Effector CD4-positive, alpha-beta T cell (primary cell): Measurements from ENCODE around the gene CTTN.
"Not testable (repeated sequence)": the region's sequence is repeated elsewhere in the genome, so short reads cannot be mapped to it uniquely, and the experiment has no call there.

Source experiments
- DNase-seq: peaks from one replicate; pipeline ENCODE4 v3.0.0-alpha.2; 2020

Gene CTTN

GRCh38 chr11:70429724-70430521 is 31.6 kb downstream of the CTTN start:
- DNase-seq = no peak

DNA sequence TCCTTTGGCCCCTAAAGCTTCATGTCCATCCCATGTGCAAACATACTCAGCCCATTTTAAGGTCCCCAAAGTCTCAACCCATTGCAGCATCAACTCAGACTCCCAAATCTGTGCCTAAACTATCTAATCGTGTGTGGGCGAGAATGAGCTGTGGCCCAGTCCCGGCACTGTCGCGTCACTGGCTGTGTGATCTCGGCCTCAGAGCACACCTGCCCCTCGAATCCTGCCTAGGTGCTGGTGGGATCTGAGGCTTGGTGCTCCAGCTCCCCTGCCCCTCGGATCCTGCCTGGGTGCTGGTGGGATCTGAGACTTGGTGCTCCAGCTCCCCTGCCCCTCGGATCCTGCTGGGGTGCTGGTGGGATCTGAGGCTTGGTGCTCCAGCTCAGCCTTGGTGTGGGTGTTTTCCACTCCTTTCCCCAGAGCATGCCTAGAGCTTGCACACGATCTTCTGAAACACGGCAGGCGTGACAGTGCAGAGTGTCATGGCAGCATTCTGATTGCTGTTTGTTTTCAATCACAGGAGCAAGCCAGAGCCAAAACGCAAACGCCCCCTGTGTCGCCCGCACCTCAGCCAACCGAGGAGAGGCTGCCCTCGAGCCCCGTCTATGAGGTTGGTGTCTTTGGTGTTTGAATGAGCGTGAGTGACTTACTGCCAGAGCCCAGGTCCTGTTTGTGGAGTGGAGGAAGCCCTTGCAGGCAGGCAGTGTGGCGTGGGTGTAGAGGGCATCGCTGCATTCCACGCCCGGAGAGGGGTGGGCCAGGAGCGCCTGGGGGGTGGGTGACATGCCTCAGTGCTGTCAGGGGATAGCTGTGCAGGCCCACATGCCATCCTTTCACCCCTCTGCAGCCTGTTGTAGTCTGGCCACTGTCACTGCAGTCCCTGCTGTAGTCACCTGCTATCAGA is 32.6 kb downstream of the CTTN start:
- no peak for DNase-seq

- DNase-seq = no peak
Observed at GRCh38 chr11:70431611-70432010, 33.3 kb downstream of the CTTN start.

DNA sequence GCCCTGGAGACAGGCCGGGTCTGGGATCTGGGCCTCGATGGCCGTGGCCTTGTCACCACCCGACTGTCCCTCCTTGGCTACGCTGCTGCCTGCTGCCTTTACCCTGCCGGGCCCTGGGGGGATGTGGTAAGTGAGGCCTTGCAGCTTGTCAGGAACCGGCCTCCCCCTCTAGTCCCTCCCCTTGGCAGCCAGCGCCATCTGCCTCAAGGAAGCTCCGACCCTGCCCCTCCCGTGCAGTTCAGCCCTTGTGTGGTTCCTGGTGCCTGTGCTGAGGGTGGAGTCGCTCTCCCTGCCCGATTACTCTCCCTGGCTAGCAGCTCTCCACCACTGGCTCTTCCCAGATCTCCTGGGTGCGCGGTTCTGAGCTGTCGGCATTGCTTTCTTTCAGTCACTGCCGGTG is 33.7 kb downstream of the CTTN start:
- DNase-seq = no peak

GRCh38 chr11:70432580-70432979 is 34.3 kb downstream of the CTTN start:
- DNase-seq = no peak

DNA sequence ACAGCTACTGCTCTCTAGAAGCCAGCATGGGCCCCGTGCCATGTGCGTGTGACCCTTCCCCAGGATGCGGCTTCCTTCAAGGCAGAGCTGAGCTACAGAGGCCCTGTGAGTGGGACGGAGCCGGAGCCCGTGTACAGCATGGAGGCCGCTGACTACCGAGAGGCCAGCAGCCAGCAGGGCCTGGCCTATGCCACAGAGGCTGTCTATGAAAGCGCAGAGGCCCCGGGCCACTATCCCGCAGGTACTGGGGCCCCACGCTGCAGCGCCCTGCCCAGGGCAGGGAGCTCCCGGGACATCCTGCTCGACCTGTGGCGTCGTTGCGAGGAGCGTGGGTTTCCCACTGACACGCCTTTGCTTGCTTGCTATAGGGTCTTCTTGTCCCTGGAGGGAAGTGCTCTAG is 34.7 kb downstream of the CTTN start:
- no peak for DNase-seq

DNA sequence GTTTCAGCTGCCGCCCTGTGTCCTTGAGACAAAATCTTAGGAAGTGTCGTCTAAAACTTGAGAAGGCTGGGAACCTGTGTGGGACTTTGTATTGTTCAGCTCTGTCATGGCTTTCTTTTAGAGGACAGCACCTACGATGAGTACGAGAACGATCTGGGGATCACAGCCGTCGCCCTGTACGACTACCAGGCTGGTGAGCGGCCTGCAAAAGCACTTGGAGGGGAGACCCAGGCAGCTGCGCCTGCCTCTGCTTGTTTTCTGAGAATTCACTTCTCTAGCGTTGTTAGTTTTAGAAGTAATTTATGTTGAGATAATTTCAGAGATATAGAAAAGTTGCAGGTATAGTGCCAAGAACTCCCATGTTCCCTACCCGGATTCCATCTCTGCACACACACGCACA is 35.2 kb downstream of the CTTN start:
- DNase-seq = no peak

DNA sequence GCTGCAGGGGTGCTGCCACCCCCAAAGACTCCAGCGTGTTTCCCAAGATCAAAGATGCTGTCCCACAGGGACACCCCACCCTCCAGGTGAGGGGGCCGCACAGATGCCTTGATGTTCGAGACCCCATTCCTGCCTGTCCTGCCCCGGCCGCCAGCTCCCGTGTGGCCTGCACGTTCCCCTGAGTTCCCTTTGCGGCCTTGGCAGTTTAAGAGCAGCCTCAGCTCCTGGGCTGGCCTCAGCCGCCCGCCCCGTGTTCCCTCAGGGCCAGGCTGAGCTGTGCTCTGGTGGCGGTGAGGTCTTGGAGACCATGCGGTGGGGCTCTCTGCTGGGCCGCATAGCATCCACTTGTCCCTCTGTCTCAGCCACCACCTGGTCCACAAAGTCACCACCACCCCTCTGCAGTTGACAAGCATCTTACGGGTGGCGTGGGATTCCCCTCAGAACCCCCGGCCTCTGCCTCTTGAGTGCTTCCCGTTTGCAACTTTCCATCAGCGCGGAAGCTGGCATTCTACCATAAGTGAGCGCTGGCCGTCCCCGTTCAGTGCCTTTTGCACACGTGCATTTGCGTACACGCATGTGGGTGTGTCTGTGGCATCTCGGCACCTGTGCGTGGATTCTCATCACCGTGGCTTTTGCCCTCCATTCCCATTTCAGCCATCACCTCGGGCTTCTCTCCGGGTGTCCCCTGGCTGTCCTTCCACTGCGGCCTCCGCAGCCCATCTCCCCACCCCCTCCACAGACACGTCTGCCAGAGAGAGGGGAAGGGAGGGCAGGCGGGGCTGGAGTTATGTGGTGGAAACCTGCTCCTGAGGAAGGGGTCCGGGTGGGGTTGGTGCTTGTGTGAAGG is 35.9 kb downstream of the CTTN start:
- no peak for DNase-seq

DNA sequence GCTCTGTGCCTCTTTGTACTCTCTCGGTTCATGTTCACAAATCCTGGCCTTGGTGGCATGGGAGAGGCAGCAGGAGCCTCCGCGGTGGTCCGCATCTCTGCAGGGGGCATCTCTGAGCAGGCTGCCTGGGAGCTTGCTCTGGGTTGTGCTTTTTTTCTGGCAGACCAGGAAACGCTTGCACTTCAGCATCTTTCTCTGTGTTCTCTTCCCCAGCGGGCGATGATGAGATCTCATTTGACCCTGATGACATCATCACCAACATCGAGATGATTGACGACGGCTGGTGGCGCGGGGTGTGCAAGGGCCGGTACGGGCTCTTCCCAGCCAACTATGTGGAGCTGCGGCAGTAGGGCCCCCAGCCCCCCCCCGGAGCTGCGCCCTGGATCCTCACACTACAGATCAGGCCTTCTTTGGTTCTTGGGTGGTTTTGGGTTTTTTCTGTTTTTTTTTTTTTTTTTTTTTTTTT is 36.5 kb downstream of the CTTN start:
- no peak for DNase-seq

DNA sequence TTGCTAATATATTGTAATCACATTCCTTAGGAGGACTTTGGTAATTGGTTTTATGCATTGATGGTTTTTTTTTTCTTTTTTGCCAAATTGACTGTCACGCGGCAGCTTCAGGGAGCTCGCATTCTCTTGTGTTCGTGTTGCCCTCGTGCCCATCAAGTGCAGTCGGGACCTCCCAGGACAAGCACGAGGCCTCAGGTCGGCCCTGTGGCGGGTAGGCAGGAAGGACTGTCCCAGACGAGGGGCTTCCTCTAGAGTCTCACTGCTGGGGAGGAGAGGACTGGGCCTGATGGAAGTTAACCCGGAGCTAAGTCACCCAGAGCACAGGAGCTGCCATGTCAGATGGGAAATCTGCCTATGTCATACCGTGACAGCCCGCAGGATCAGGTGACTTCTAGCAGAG is 37.0 kb downstream of the CTTN start:
- DNase-seq = no peak

GRCh38 chr11:70435765-70436500 is 37.6 kb downstream of the CTTN start:
- DNase-seq = no peak

DNA sequence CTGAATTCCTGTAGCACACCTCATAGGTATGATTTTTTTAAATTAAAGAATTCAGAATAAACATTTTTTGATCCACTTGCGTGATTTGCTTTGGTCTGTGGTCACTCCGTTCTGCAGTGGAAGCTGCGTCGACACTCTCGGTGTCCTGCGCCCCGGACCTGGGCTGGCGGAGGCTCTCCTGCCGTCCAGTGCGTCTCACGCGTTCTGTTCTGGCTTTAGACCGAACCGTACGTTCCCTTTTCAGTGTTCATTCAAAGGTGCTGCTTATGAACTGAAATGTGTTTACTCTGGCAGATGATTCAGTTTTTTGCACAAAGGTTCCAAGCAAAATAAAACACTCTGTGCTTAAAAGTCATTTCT is 38.2 kb downstream of the CTTN start:
- DNase-seq = no peak

DNA sequence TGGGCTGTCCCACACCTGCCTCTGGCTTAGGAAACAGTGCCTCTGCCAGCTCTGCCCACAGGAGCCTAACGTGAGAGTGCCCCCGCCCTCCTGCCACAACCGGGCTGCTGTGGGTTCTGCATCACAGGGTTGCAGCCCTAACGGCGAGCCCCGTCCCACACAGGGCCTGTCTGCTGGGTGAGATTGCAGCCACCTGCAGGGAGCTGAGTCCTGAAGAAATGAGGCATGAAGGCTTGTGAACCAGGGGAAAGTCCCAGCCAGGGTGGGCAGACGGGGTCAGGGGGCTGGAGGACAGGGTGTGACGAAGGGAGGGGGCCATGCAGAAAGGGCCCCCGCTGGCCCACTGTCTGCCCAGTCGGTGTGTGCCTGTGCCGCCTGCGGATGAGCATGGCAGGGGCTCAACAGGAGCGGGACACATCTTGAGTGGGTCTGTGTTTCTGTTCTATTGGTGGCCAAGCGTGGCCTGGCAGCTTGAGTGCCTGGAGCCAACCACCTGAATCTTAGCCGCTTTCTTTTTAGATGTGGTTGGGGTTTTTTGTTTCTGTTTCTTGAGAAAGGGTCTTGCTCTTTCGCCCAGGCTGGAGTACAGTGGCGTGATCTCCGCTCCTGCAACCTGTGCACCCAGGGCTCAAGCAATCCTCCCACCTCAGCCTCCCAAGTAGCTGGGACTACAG is 38.9 kb downstream of the CTTN start:
- DNase-seq = no peak

- DNase-seq = no peak
Observed at GRCh38 chr11:70440206-70440605, 41.9 kb downstream of the CTTN start.

DNA sequence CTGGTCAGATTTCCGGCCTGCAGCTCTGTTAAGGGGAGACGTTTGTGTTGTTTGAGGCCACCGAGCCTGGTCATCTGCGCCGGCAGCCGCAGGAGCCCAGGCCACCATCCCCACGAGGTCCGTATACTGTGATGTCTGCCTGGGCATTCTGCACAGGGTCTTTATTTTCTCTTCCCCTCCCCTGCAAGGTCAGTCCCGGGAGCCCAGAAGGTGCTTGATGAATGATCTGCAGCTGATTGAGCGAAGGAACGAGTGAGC is 45.4 kb downstream of the CTTN start:
- no peak for DNase-seq

DNA sequence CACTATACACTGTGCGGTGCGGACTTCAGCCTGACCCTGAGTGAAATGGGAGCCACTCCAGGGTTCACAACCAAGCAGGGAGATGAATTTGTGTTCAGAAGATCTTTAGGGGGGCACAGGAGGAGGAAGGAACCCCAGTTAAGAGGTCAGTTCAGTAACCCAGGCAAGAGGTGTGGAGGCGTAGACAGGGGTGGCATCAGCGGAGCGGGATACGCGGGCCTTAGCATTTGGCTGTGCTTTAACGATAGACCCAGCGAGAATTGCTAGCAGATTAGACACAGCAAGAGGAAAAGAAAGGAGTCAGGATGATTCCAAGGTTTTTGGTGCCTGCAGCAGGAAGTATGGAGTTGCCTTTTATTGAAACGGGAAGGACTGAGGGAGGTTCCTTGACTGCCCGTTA is 46.8 kb downstream of the CTTN start:
- no peak for DNase-seq

DNA sequence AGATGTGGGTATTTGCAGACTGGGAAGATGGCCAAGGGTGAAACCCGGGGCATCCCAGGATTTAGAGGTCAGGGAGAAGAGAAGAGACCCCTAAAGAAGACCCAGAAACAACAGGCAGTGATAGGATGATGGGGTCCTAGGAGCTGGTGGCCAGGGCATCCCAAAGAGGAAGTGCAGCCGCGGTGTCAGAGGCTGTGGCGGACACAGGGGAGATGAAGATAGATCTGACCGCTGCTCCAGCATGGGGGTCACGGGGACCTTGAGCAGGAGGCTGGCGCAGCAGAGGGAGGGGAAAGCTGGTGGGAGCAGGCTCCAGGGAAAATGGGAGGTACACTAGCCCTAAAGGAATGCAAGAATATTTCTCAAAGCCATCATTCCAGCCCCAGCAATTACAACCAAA is 47.3 kb downstream of the CTTN start:
- no peak for DNase-seq

GRCh38 chr11:70448983-70449567 is 50.7 kb downstream of the CTTN start:
- no peak for DNase-seq

DNA sequence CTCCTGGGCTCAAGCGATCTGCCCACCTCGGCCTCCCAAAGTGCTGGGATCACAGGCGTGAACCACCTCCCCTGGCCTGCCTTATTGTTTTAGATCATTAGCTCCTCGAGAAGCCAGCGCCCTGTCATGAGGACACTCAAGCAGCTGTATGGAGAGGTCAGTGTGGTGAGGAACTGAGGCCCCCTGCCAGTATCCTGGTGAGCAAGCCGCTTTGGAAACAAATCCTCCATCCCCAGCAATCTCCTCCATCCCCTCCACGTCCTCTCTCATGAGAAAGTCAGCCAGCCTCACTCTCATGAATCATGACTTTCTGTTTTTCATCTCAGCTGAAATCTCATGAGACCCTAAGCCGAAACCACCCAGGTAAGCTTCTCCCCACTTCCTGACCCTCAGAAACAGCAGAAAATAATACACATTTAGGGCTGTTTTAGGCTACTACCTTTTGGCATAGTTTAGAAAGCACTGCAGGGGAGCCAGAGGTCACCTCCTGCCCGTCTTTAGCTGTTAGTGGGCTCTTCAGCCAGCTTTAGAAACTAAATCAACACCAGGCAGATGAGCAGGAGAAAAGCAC is 56.0 kb downstream of the CTTN start:
- DNase-seq = no peak

GRCh38 chr11:70454811-70455210 is 56.5 kb downstream of the CTTN start:
- DNase-seq = not testable (repeated sequence)

DNA sequence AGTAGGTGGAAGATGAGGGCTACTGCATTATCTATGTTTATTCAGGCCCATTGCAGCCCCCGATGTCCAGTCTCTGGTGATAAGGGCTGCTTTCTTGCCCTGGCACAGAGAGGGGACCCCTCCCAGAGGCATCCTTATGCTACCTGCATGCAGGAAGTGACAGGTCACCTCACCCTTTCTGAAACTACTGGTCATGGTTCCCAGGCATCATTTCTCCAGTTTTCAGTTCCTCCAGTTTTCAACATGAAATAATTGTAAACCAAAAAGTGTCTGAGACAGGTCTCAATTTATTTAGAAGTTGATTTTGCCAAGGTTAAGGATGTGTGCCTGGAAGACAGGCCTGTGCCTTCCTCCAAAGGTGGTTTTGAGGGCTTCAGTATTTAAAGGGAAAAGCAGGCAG is 57.0 kb downstream of the CTTN start:
- DNase-seq = no peak
